B cell (primary cell): Measurements from ENCODE around the gene UGT1A5. TPM values are rescaled to one million over a fixed set of nuclear protein-coding genes. Genes with fewer than 3 reads are reported as not detected.
"Not testable (repeated sequence)": the region's sequence is repeated elsewhere in the genome, so short reads cannot be mapped to it uniquely, and the experiment has no call there.

Source experiments
- ATAC-seq: fragments of 200-7000 bp; cut with Tn5 transposase; one replicate; pipeline ENCODE4 v1.10.0; 2021; ENCODE audit warnings: low read depth, mild to moderate bottlenecking, moderate number of reproducible peaks, moderate library complexity
- CTCF ChIA-PET: fragments of 350-600 bp; sonication (Branson Sonifier 250); formaldehyde crosslinking; loops from one replicate; lab custom pipeline; 2021; ENCODE audit warnings: antibody characterized with exemption, inconsistent platforms; lab: Charles Lee
- POLR2A ChIA-PET: fragments of 350-600 bp; sonication (Branson Sonifier 250); formaldehyde crosslinking; loops from one replicate; lab custom pipeline; 2021; ENCODE audit warnings: antibody characterized with exemption; lab: Charles Lee
- DNase-seq: peaks from one replicate; pipeline ENCODE4 v3.0.0; 2013
- H2AFZ ChIP-seq: 2 replicates; pipeline ENCODE4 v1.6.1; 2012; ENCODE audit warnings: mild to moderate bottlenecking, low read depth, low read length; ENCODE audit not compliant: insufficient read depth, poor library complexity, severe bottlenecking
- H3K27ac ChIP-seq, 2 donors: 1 replicate in 1 of 2; 2 replicates in 1 of 2; pipeline ENCODE4 v1.5.1; 2012 to 2013; ENCODE audit warnings: low read length in 2 of 2, mild to moderate bottlenecking in 2 of 2, moderate library complexity in 1 of 2
- H3K27me3 ChIP-seq, 4 experiments: fragments of 200-600 bp in 1 of 4; sonication (generic) in 1 of 4; replicated peaks in 1 of 4; 1 replicate in 2 of 4; 2 replicates in 2 of 4; pipeline versions ENCODE4 v1.6.1 to v1.7.0; 2013 to 2016; ENCODE audit warnings: low read length in 3 of 4, mild to moderate bottlenecking in 2 of 4, mixed read lengths in 1 of 4, moderate library complexity in 1 of 4; ENCODE audit not compliant: insufficient read depth in 4 of 4, control insufficient read depth in 3 of 4; ENCODE audit errors: control extremely low read depth in 1 of 4
- H3K36me3 ChIP-seq, 2 experiments: replicated peaks in 1 of 2; 1 replicate in 1 of 2; 2 replicates in 1 of 2; pipeline versions ENCODE4 v1.6.1 to v1.7.1; 2013; ENCODE audit warnings: low read length in 1 of 2; ENCODE audit not compliant: insufficient read depth in 2 of 2, control insufficient read depth in 1 of 2; ENCODE audit errors: control extremely low read depth in 1 of 2, extremely low read depth in 1 of 2
- H3K4me1 ChIP-seq, 2 donors: fragments of 200-600 bp in 1 of 2; sonication (generic) in 1 of 2; 1 replicate in 1 of 2; 2 replicates in 1 of 2; pipeline versions ENCODE4 v1.5.1 to v1.6.1; 2013 to 2017; ENCODE audit warnings: low read length in 2 of 2; ENCODE audit not compliant: control insufficient read depth in 2 of 2, insufficient read depth in 2 of 2
- H3K4me2 ChIP-seq: replicated peaks from 2 replicates; pipeline ENCODE3; 2012; ENCODE audit warnings: mild to moderate bottlenecking, low read depth, low read length; ENCODE audit not compliant: poor library complexity, severe bottlenecking
- H3K4me3 ChIP-seq, 5 experiments: fragments of 200-600 bp in 1 of 5; sonication (generic) in 1 of 5; 1 replicate in 3 of 5; 2 replicates in 2 of 5; pipeline versions ENCODE4 v1.5.1 to v1.7.0; 2011 to 2016; ENCODE audit warnings: low read length in 4 of 5, mild to moderate bottlenecking in 4 of 5, low read depth in 2 of 5, control low read depth in 1 of 5, moderate library complexity in 1 of 5; ENCODE audit not compliant: insufficient read depth in 1 of 5; ENCODE audit errors: control extremely low read depth in 1 of 5, extremely low read depth in 1 of 5
- H3K79me2 ChIP-seq: fragments of 200-600 bp; sonication (generic); one replicate; pipeline ENCODE4 v1.6.0; 2016; ENCODE audit warnings: low read length; ENCODE audit not compliant: control insufficient read depth, insufficient read depth
- H3K9ac ChIP-seq: fragments of 200-600 bp; sonication (generic); 2 replicates; pipeline ENCODE4 v1.6.1; 2017; ENCODE audit warnings: mild to moderate bottlenecking, low read length, moderate library complexity
- H3K9me3 ChIP-seq, 3 donors: one replicate each; pipeline versions ENCODE4 v1.6.1 to v1.7.1; 2013; ENCODE audit warnings: low read length in 2 of 3; ENCODE audit not compliant: control insufficient read depth in 2 of 3, insufficient read depth in 1 of 3; ENCODE audit errors: control extremely low read depth in 1 of 3
- H4K20me1 ChIP-seq: 2 replicates; pipeline ENCODE4 v1.6.0; 2012; ENCODE audit warnings: mild to moderate bottlenecking, low read length; ENCODE audit not compliant: insufficient read depth, control insufficient read depth, poor library complexity, severe bottlenecking
- H3K27ac Mint-ChIP-seq: one replicate; pipeline ENCODE4 v1.8.0; 2021; ENCODE audit warnings: mixed read lengths
- H3K27me3 Mint-ChIP-seq: one replicate; pipeline ENCODE4 v1.8.0; 2021; ENCODE audit warnings: mixed read lengths
- H3K4me1 Mint-ChIP-seq: one replicate; pipeline ENCODE4 v1.8.0; 2021; ENCODE audit warnings: mixed read lengths
- H3K4me3 Mint-ChIP-seq: one replicate; pipeline ENCODE4 v1.8.0; 2021; ENCODE audit warnings: mixed read lengths
- H3K9me3 Mint-ChIP-seq: one replicate; pipeline ENCODE4 v1.8.0; 2022; ENCODE audit warnings: mixed read lengths; ENCODE audit not compliant: insufficient read depth
- CTCF ChIP-seq: fragments of 200-600 bp; IDR thresholded peaks from one replicate; pipeline ENCODE4 v1.8.0; 2022; ENCODE audit warnings: antibody characterized with exemption, mild to moderate bottlenecking
- EZH2 ChIP-seq: IDR thresholded peaks from 2 replicates; pipeline ENCODE4 v1.6.1; 2012; ENCODE audit warnings: borderline replicate concordance, low read depth, mild to moderate bottlenecking, moderate library complexity, low read length; ENCODE audit not compliant: insufficient read depth, poor library complexity, severe bottlenecking
- WGBS: methylation state at CpG from one replicate; pipeline ENCODE4 v1.1.5; 2013; ENCODE audit warnings: missing lambda C conversion rate; ENCODE audit not compliant: insufficient coverage; 5-methylcytosine and 5-hydroxymethylcytosine counted together
- intact Hi-C: fragments of 100-400 bp; cut with micrococcal nuclease; formaldehyde crosslinking; loops from one replicate; pipeline ENCODE4 v1.10.0; 2022
- polyA plus RNA-seq: library from polyadenylated mRNA; depleted of rRNA; stranded (reverse); fragments of >200 nt; gene quantifications from 2 replicates; pipeline ENCODE4 v1.2.3, GENCODE V29; 2012
- total RNA-seq, 2 donors: library from RNA; stranded (reverse); fragments of 120-200 nt in 1 of 2; gene quantifications; 1 replicate in 1 of 2; 2 replicates in 1 of 2; pipeline versions ENCODE4 v1.2.3 to v1.2.4, GENCODE V29; 2013 to 2022

The UGT1A5 gene
- total and polyA plus RNA-seq, 2 donors (not counting 1 experiment from before 2014, with no cell fraction given): not detected

GRCh38 chr2:233751212-233752009, 38.7 kb downstream of the UGT1A5 start:
- H4K20me1 ChIP-seq, H3K79me2 ChIP-seq, H3K27ac Mint-ChIP-seq, ATAC-seq, H3K36me3 ChIP-seq, H3K27me3 ChIP-seq, intact Hi-C loops, H2AFZ ChIP-seq, H3K4me2 ChIP-seq, H3K4me1 Mint-ChIP-seq, H3K4me1 ChIP-seq, H3K9me3 Mint-ChIP-seq, H3K9ac ChIP-seq, H3K4me3 Mint-ChIP-seq, DNase-seq, H3K4me3 ChIP-seq, POLR2A ChIA-PET, H3K27ac ChIP-seq: not testable (repeated sequence)
- peaks cover 35% of the 10 kb centered on the region for H3K27me3 Mint-ChIP-seq
- CTCF ChIA-PET: interaction anchor here (0.9 kb wide), 1 partner anchor 12 kb away, joined by 3 read pairs; no protein-coding TSS in a partner anchor
- no CpG with 5 or more reads among the region's 2 CpGs for WGBS
- peaks cover 1 to 16% (median 8%) of the 10 kb centered on the region in 3 donors for H3K9me3 ChIP-seq

DNA sequence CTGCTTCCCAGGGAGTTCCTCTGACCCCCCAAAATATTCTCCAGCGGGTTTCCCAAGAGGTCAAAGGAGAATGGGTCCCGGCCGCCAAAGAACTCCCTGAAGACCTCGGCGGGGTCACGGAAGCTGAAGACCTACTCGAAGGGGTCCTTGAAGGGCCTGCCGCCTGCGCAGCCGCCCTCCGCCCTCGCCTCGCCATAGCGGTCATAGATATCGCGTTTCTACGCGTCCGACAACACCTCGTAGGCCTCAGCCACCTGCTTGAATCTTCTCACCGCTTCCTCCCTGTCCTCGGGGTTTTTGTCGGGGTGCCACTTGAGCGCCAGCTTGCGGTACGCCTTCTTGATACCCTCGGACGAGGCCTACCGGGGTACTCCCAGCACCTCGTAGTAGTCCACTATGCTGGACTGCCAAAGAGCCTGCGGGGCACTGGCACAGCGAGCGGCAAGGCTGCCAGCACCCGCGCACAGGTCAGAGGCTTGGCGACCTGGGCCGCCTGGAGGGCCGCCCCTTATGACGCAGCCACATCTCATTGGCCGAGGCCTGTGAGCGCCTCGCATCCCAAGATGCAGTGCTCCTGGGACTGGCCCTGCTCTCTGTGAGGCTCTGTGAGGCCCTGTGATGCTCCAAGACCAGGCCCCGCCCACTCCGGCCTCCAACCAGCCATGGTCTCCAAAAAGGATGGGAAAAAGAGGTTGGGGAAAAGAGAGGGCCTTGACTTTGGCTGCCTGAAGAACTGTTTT, 42.3 kb downstream of the UGT1A5 start:
- ChIA-PET POLR2A (no interaction called here), CTCF (no interaction called here)
- Histone ChIP-seq H2AFZ (no peak overlapping the region), H3K4me2 (no peak overlapping the region), H4K20me1 (no peaks in the 10 kb centered on the region), H3K79me2 (no peaks in the 10 kb centered on the region), H3K36me3 (no peaks in the 10 kb centered on the region), H3K27me3 (no peaks in the 10 kb centered on the region), H3K4me3 (no peak overlapping the region), H3K9ac (no peak overlapping the region), H3K4me1 (no peaks in the 10 kb centered on the region), H3K9me3 (peaks cover 1 to 16% (median 8%) of the 10 kb centered on the region in 3 donors), H3K27ac (no peak overlapping the region)
- Mint-ChIP-seq H3K27me3 (peaks cover 15% of the 10 kb centered on the region), H3K9me3 (no peaks in the 10 kb centered on the region), H3K27ac (no peak overlapping the region), H3K4me1 (no peaks in the 10 kb centered on the region), H3K4me3 (no peak overlapping the region)
- TF ChIP-seq EZH2: no peak
- TF ChIP-seq CTCF: no peak
- intact Hi-C loops: no loop called here
- WGBS: 94% methylated on average over 40 of the region's 44 CpGs
- ATAC-seq (no peak), DNase-seq (no peak)
